ENCODE results near the gene STK40.
A peak's percentile ranks its signal among the peaks of the same experiment; 100 is the strongest.

DNA sequence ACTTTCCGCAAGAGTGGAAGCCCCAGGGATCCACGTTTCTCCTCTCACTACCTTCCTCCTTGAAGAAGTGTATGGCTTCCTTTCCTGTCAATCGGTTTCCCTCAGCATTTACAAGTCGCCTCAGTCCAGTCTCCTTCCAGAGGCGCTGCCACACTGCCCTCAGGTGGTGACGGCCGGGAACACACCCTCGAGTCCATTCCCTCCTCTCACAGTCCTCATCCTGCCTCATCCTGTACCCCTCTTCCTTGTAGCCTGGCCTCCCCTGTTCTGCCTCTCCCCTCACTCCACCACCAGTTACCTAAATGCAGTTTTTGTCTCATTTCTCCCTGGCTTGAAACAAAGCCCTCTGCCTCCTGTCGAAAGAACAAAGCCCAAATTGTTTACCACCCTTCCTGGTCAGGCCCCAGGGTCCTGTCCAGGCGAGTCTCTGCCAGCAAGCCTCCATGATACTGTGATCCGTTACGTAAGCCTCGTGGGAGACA is 35.2 kb upstream of the STK40 start:
- TF ChIP-seq, protein P1, sequence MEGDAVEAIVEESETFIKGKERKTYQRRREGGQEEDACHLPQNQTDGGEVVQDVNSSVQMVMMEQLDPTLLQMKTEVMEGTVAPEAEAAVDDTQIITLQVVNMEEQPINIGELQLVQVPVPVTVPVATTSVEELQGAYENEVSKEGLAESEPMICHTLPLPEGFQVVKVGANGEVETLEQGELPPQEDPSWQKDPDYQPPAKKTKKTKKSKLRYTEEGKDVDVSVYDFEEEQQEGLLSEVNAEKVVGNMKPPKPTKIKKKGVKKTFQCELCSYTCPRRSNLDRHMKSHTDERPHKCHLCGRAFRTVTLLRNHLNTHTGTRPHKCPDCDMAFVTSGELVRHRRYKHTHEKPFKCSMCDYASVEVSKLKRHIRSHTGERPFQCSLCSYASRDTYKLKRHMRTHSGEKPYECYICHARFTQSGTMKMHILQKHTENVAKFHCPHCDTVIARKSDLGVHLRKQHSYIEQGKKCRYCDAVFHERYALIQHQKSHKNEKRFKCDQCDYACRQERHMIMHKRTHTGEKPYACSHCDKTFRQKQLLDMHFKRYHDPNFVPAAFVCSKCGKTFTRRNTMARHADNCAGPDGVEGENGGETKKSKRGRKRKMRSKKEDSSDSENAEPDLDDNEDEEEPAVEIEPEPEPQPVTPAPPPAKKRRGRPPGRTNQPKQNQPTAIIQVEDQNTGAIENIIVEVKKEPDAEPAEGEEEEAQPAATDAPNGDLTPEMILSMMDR (IDR thresholded peaks at IDR 0.05), result peak; percentile 89 to 95 (median 92)
- TF ChIP-seq POLR2A (IDR thresholded peaks at IDR 0.05), result no peak

Measured in uterus (tissue), 2 donors.